COLO668 (cell line): ENCODE data around the gene SELENBP1.
"Not testable (repeated sequence)": the region's sequence is repeated elsewhere in the genome, so short reads cannot be mapped to it uniquely, and the experiment has no call there.

Source experiments
- DNase-seq: peaks from one replicate; lab custom pipeline; 2025; ENCODE audit not compliant: unreplicated experiment; lab: John Stamatoyannopoulos, UW

Gene SELENBP1

GRCh38 chr1:151384584-151384983 is 12.1 kb upstream of the SELENBP1 start:
- no peak for DNase-seq

GRCh38 chr1:151377150-151377884 is 4.8 kb upstream of the SELENBP1 start:
- DNase-seq: no peak

GRCh38 chr1:151373196-151373595 is 691 bp upstream of the SELENBP1 start:
- DNase-seq: no peak

- DNase-seq: peak; percentile 93
Measured at GRCh38 chr1:151371370-151372057, 991 bp downstream of the SELENBP1 start.

GRCh38 chr1:151370211-151370911 is 2.1 kb downstream of the SELENBP1 start:
- no peak for DNase-seq

- DNase-seq: no peak
Measured at GRCh38 chr1:151369621-151370048, 2.9 kb downstream of the SELENBP1 start.

GRCh38 chr1:151369302-151369610 is 3.2 kb downstream of the SELENBP1 start:
- DNase-seq: no peak

- peak; percentile 36 for DNase-seq
Measured at GRCh38 chr1:151368393-151369301, 3.9 kb downstream of the SELENBP1 start.

GRCh38 chr1:151367658-151368392 is 4.7 kb downstream of the SELENBP1 start:
- no peak for DNase-seq

GRCh38 chr1:151364996-151365395 is 7.5 kb downstream of the SELENBP1 start:
- no peak for DNase-seq

GRCh38 chr1:151362308-151363155 is 10.0 kb downstream of the SELENBP1 start:
- no peak for DNase-seq

GRCh38 chr1:151361883-151362282 is 10.6 kb downstream of the SELENBP1 start:
- no peak for DNase-seq

GRCh38 chr1:151356696-151357095 is 15.8 kb downstream of the SELENBP1 start:
- DNase-seq: no peak

GRCh38 chr1:151352021-151352718 is 20.3 kb downstream of the SELENBP1 start:
- DNase-seq: no peak

- not testable (repeated sequence) for DNase-seq
Measured at GRCh38 chr1:151350323-151350722, 22.2 kb downstream of the SELENBP1 start.

GRCh38 chr1:151347523-151348246 is 24.8 kb downstream of the SELENBP1 start:
- DNase-seq: no peak

GRCh38 chr1:151346769-151347522 is 25.6 kb downstream of the SELENBP1 start, which contains the start of gene RFX5:
TSS of gene RFX5 (minus strand) at chr1:151347252. CDS start at chr1:151346320, 932 bp downstream.
- peak; percentile 95 for DNase-seq
